ENCODE results near the gene SENP1.

Gene SENP1

GRCh38 chr12:48033451-48033850 lies 72.4 kb downstream of the SENP1 start:
- DNase-seq: no peak

GRCh38 chr12:48032597-48032996 lies 73.3 kb downstream of the SENP1 start:
- no peak for DNase-seq

DNA sequence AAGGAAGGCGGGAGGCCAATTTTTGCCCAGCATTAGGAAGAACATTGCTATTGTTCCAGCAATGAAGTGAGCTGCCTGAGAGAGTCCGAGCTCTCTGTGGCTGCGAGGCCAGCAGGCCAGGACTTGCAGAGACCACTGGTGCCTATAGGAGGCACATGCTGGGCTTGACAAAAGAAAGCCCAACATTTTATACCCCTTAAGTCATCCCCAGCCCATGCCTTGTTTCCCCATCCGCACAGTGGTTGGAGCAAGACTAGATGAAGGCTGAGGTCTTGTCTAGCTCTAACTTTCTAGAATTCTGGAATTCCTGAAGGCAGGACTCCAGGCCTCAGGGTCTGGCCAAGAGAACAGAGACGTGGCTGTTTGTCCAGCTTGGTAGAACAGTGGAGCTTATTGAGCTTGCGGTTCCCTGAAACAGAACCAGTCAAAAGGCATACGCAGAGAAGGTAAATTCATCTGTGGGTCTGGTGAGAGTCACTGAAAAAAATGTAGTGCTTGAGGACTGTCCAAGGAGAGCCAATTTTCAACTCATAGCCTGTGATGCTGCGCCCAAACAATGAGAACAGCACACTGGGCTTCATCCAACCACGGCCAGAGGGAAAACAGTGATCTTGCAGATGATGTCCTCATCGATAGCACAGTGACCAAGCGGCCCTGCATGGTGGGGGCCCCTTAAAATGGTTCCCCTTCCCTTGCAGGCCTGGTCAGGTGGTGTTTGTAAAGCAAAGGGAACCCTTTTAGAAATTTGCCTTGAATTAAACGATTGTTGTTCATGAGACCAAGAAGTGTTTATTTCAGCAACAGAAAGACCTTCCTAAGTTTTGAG lies 74.5 kb downstream of the SENP1 start:
- no peak for DNase-seq

- no peak for DNase-seq
These were observed 75.7 kb downstream of the SENP1 start for GRCh38 chr12:48030173-48030650.

DNA sequence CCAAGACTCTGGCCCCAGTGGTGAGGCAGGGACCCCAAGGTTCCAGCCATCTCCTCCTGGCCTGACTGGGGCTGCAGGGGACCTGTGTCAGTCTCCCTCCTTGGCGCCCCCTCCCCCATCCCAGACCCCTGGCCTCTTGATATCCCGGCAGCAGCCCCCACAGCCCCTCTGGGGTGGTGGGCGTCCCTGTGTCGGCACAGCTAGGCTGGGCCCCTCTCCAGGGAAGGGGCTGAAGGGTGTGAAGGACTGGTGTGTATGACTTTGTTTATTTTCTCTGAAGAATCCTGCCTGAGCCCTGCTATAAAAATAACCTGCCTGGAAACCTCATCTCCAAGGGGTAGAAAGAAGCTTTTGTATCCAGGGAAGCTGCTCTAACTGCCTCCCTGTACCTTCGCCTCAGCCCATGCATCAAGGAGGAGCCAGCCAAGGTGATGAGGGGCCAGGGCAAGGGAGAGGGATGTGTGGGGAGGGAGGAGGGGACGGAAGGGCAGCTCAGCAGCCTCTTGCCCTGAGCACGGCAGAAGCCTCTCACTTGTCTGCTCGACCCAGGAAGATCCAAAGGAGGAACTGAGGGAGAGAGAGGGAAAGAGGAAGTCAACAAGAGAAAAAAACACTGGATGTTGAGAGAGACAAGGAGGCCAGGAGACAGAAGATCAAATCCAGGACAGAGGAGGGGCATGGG lies 76.2 kb downstream of the SENP1 start:
- DNase-seq: no peak

- no peak for DNase-seq
These were observed 77.1 kb downstream of the SENP1 start for GRCh38 chr12:48028541-48029431.

GRCh38 chr12:48027183-48028002 lies 78.5 kb downstream of the SENP1 start:
- DNase-seq: no peak

DNA sequence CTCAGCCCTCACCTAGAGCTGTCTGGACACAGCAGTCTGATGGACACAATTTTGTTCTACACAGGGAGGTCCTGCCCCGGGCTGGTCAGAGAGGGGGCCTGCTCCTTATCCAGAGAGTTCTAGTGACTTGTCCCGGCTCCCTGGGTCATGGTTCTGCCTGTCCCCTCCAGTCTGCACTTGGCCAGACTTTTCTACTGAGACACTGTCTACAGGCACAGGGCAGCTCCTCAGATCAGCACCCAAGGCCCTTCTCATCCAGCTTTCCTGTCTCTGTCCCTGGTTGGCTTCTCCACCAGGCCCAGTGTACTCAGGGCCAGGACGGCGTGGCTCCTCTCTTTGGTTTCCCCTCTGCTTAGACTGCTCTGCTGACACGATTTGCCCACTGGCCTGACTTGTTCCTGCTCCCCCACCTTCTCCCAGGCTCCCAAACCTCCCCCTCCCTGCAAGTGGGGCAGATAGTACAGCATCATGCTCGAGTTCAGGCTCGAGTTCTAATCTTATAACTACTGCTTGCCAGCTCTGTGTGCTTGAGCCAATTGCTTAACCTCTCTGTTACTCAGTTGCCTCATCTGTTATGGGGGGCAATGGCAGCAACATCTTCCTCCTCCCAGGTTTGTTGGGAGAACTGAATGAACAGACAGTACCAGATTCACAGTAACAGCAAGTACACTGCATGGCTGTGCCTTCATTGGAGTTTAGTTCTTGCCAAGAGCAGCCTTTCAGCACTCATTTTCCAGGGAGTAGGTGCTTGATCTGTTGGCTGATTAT lies 79.6 kb downstream of the SENP1 start:
- DNase-seq: no peak

GRCh38 chr12:48025281-48025680 lies 80.6 kb downstream of the SENP1 start:
- no peak for DNase-seq

DNA sequence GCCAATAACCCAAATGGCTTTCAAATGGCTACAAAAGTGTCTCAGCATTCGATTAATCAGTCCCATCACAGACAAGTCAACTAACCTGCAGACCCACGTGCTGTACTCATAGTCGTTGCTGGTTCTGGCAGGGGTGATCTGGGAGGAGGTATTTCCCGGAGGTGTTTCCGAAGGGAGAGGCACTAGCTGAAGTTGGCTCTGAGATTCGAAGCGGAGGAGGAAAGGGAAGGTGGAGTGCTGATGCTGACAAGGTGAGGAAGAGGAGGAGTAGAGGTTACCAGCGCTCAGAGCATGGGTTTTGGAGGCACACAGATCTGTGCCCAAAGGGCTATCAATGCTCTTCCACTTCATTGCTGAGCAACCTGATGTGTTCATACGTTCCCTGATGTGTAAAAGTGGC lies 81.1 kb downstream of the SENP1 start:
- no peak for DNase-seq

DNA sequence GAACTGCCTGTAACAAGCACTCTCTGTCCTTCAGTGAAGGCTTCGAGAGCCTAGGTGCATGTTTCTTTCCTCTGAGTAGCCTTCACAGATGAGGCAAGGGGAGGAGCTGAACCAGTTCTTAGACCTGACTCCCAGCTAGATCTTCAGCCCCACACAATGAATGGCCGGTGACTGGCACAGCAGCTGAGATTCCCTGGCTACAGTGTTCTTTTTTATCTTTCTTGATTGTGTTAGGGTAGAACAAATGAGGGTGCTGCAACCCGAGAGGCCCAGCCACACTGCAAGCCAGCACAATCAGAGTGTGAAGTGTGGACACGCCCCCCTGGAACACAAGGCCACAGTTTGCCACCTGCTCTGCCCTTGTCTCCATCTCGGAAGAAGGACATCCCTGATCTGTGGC lies 82.5 kb downstream of the SENP1 start:
- DNase-seq: no peak

- DNase-seq: no peak
These were observed 83.0 kb downstream of the SENP1 start for GRCh38 chr12:48022676-48023385.

DNA sequence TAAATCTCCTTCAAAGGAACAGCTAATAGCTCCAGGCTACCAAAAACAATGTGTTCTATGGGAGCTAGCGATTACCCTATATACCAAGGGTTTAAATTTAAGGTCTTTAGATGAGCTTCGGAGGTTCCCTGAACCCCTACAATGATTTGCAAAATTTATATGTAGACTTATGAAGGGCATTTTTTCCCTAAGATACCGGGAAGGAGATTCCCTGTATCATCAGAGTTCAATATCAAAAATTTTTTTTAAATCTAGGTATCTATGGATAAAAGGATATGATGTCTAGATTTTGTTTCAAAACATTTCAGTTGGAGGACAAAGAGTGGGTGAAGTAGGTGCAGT lies 83.7 kb downstream of the SENP1 start:
- no peak for DNase-seq

- DNase-seq: no peak
These were observed 84.2 kb downstream of the SENP1 start for GRCh38 chr12:48021485-48022179.

DNA sequence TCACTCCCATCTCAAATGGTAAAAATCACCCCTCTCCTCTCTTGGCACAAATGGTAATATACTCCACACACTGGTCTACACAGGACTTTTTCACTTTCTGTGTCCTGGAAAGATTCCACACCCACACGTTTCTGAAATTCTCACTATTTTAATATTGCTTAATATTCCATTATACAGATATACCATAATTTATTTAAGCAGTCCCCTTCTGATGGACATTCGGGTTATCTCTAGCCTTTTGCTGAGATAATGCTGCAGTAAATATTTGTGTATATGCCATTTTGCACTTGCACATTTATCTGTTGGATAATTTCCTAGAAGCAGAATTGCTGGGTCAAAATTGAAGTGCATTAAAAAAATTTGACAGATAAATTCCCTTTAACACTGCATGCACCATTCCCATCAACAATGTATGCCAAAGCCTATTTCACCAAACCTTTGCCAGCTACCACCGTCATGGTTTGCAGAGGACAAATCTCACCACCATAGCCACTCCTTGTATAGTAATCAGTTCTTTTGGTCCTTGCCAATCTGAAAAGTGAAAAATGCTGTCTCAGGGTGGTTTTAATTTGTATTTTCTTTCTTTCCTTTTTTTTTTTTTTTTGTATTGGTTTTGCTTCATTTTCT lies 86.1 kb downstream of the SENP1 start:
- no peak for DNase-seq

- no peak for DNase-seq
These were observed 87.3 kb downstream of the SENP1 start for GRCh38 chr12:48018618-48018995.

GRCh38 chr12:48017921-48018617 lies 87.8 kb downstream of the SENP1 start:
- no peak for DNase-seq

- no peak for DNase-seq
These were observed 88.4 kb downstream of the SENP1 start for GRCh38 chr12:48017496-48017895.

GRCh38 chr12:48016373-48017020 lies 89.4 kb downstream of the SENP1 start:
- no peak for DNase-seq
